Gastrocnemius medialis (tissue), 4 donors: ENCODE results near the gene CENPX. TPM values are rescaled to one million over a fixed set of nuclear protein-coding genes. Genes with fewer than 3 reads are reported as not detected.

ENCODE experiments used
- ATAC-seq, 2 donors: fragments of 150-250 bp; one replicate each; pipeline ENCODE4 v1.9.1; 2016
- DNase-seq, 2 donors: peaks; one replicate each; pipeline ENCODE4 v3.0.0-alpha.2; 2019
- H3K27ac ChIP-seq, 4 donors: fragments of 200-600 bp; sonication (generic); 1 replicate in 1 of 4; 2 replicates in 3 of 4; pipeline ENCODE4 v1.5.1; 2016 to 2018; ENCODE audit warnings: mild to moderate bottlenecking in 2 of 4, moderate library complexity in 1 of 4
- H3K27me3 ChIP-seq, 3 donors: fragments of 200-600 bp; sonication (generic) in 2 of 3; 1 replicate in 1 of 3; 2 replicates in 2 of 3; pipeline versions ENCODE4 v1.5.1 to v1.6.0; 2016 to 2019; ENCODE audit warnings: mild to moderate bottlenecking in 1 of 3, moderate library complexity in 1 of 3
- H3K36me3 ChIP-seq, 2 donors: fragments of 200-600 bp; sonication (generic) in 1 of 2; one replicate each; pipeline ENCODE4 v1.5.1; 2017 to 2018
- H3K4me1 ChIP-seq, 2 donors: fragments of 200-600 bp; sonication (generic) in 1 of 2; one replicate each; pipeline ENCODE4 v1.5.1; 2016 to 2017; ENCODE audit warnings: mild to moderate bottlenecking in 2 of 2
- H3K4me3 ChIP-seq, 4 donors: fragments of 200-600 bp; sonication (generic) in 3 of 4; 1 replicate in 1 of 4; 2 replicates in 3 of 4; pipeline ENCODE4 v1.5.1; 2016 to 2019; ENCODE audit warnings: mild to moderate bottlenecking in 2 of 4
- H3K9me3 ChIP-seq, 3 donors: fragments of 200-600 bp; sonication (generic) in 2 of 3; 1 replicate in 1 of 3; 2 replicates in 2 of 3; pipeline ENCODE4 v1.5.1; 2016 to 2019
- CTCF ChIP-seq, 5 experiments: fragments of 450-650 bp in 3 of 5; fragments of 200-600 bp in 2 of 5; sonication (generic) in 2 of 5; IDR thresholded peaks in 4 of 5; conservative IDR thresholded peaks in 1 of 5; 1 replicate in 4 of 5; 2 replicates in 1 of 5; pipeline ENCODE4 v1.5.1; 2016 to 2019; ENCODE audit warnings: antibody characterized with exemption in 5 of 5, mild to moderate bottlenecking in 3 of 5, moderate library complexity in 3 of 5
- POLR2A ChIP-seq, 2 donors: fragments of 450-650 bp; IDR thresholded peaks; one replicate each; pipeline ENCODE4 v1.6.1; 2017; ENCODE audit warnings: antibody characterized with exemption in 2 of 2, mild to moderate bottlenecking in 2 of 2, moderate library complexity in 2 of 2
- in situ Hi-C, 4 donors: fragments of 200-750 bp; cut with MboI; loops; one replicate each; pipeline versions ENCODE4 v1.15.0 to v1.8.0; 2017; ENCODE audit warnings: low sequenced_read_pairs in 4 of 4
- intact Hi-C: fragments of 100-400 bp; cut with DNase I; formaldehyde crosslinking; loops from one replicate; pipeline ENCODE4 v1.15.1; 2023; ENCODE audit warnings: low total_unique reads
- total RNA-seq, 4 donors: library from RNA; depleted of rRNA; stranded (reverse); fragments of >200 nt; gene quantifications; one replicate each; pipeline versions ENCODE4 v1.1.0 to v1.2.3, GENCODE V29; 2016

Gene CENPX
- total RNA-seq = 10 to 100 TPM; 41.2 to 62.7 (median 57.0) TPM

DNA sequence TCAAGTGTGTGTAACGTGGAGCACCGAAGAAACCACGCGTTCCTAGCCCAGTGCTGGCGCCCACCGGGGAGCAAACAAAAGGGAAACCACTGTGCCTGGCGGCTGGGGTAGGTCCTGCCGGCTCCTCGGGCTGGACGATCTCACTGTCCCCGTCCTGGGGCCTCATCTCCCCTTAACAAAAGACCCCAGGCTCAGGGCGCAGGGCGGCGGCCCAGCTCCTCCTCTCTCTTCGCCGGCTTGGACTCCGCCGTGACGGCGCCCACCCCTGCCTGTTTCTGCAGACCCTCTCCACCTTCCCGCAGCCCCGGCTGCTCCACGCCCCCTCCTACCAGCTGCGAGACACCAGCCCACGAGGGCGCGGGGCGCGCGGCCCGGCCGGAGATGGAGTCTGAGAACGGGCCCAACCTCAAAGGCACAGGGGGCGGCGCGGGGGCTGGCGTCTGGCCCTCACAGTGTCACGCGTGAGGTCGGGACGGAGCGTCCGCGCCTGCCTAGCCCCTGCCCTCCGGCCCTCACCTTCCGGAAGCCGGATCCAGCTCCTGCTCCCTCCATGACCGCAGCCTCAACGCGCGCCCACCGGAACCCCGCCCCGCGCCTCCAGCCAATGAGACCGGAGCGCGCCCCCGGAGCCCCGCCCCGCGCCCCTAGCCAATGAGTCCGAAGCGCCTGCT lies at the start of gene CENPX:
CENPX (minus strand) TSS at position 569 of the 671 bp plus-strand sequence; CDS start at position 552, 17 bp downstream.
- no peak for DNase-seq
- peak within 1 kb of the TSS; percentile 89 to 92 (median 92) for H3K4me3 ChIP-seq
- no peak for ATAC-seq
- in situ Hi-C loops = loop anchor here in 1 of 4 donors (5.0 kb wide), 1 partner anchor 60 kb away; the partner anchor contains the start of gene NOTUM
- peaks cover 25 to 60% of the 10 kb centered on the region in 2 donors for H3K4me1 ChIP-seq
- TF ChIP-seq POLR2A (IDR thresholded peaks at IDR 0.05) (peak; percentile 55 to 82), CTCF (IDR thresholded peaks at IDR 0.05 in 4 of 5, conservative IDR thresholded peaks at IDR 0.05 in 1 of 5) (no peak)
- H3K27me3 ChIP-seq = no peaks in the 10 kb centered on the region
- no peaks in the 10 kb centered on the region for H3K36me3 ChIP-seq
- H3K9me3 ChIP-seq = no peaks in the 10 kb centered on the region
- intact Hi-C loops = no loop called here
- peak within 1 kb of the TSS; percentile 78 to 86 (median 79) for H3K27ac ChIP-seq

- ATAC-seq = no peak
These were observed 47.9 kb upstream of the CENPX start for GRCh38 chr17:82070611-82071010.

DNA sequence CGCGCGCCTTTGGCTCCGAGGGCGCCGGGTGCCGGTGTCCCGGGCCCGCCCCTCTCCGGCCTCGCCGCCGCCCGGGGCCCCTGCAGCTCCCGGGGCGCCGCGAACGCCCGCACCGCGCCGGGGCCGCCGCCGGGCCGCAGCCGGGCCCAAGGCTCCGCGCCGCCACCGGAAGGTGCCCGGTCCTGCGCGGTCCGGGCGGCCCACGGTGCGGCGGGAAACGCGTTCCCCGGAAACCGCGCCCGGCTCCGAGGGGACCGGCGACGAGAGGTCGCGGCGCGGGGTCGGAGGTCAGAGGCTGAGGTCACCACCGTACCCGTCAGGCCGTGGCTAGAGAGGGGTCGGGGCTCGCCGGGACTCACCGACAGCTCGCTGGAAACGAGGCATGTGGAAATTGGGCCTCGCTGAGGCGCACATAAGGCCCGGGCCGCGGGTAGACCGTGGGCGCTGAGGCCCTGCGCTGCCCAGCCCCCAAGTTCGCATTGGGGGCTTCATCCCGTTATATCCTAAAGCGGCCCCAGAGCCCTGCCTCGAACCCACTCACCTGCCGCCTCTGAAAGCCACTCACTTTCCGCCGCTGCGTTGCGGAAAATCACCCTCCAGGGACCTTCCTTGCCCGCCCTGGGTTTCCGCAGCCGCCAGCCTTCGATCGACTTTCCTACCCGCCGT lies 43.1 kb upstream of the CENPX start, which contains the start of gene DUS1L:
DUS1L (minus strand) TSS at position 167 of the 666 bp plus-strand sequence. CDS start 745 bp downstream, outside the sequence.
- intact Hi-C loops = no loop called here
- H3K27ac ChIP-seq = peak within 1 kb of the TSS; percentile 80 to 93 (median 88)
- no peaks in the 10 kb centered on the region for H3K27me3 ChIP-seq
- TF ChIP-seq CTCF (IDR thresholded peaks at IDR 0.05 in 4 of 5, conservative IDR thresholded peaks at IDR 0.05 in 1 of 5) = peak in 1 of 5 experiments; percentile 27
- peak in 1 of 2 donors; percentile 65 for TF ChIP-seq POLR2A (IDR thresholded peaks at IDR 0.05)
- ATAC-seq (peak; percentile 85 to 94), DNase-seq (peak; percentile 31 to 54)
- peaks cover 0 to 24% of the 10 kb centered on the region in 2 donors for H3K36me3 ChIP-seq
- H3K4me1 ChIP-seq = peaks cover 13 to 27% of the 10 kb centered on the region in 2 donors
- in situ Hi-C loops = no loop called here
- H3K4me3 ChIP-seq = peak within 1 kb of the TSS; percentile 87 to 96 (median 90)
- H3K9me3 ChIP-seq = no peaks in the 10 kb centered on the region

More at GRCh38 chr17:82070611-82071010, 47.9 kb upstream of the CENPX start:
- in situ Hi-C loops = no loop called here
- intact Hi-C loops = loop anchor here (10.0 kb wide), 1 partner anchor 66 kb away; no protein-coding TSS in a partner anchor
- Histone ChIP-seq H3K27me3 (no peaks in the 10 kb centered on the region), H3K9me3 (no peaks in the 10 kb centered on the region), H3K27ac (no peak overlapping the region), H3K36me3 (no peaks in the 10 kb centered on the region), H3K4me3 (no peak overlapping the region), H3K4me1 (peaks cover 0 to 9% of the 10 kb centered on the region in 2 donors)
- no peak for DNase-seq
- TF ChIP-seq CTCF (IDR thresholded peaks at IDR 0.05 in 4 of 5, conservative IDR thresholded peaks at IDR 0.05 in 1 of 5) (no peak), POLR2A (IDR thresholded peaks at IDR 0.05) (no peak)

- H3K9me3 ChIP-seq = no peaks in the 10 kb centered on the region
- DNase-seq (no peak), ATAC-seq (peak; percentile 15 to 51)
- H3K4me1 ChIP-seq = peaks cover 13 to 27% of the 10 kb centered on the region in 2 donors
- no peaks in the 10 kb centered on the region for H3K27me3 ChIP-seq
- no peak for TF ChIP-seq POLR2A (IDR thresholded peaks at IDR 0.05)
- TF ChIP-seq CTCF (IDR thresholded peaks at IDR 0.05 in 4 of 5, conservative IDR thresholded peaks at IDR 0.05 in 1 of 5) = no peak
- H3K36me3 ChIP-seq = peaks cover 0 to 30% of the 10 kb centered on the region in 2 donors
- peak overlapping the region; percentile 80 to 93 (median 84) for H3K27ac ChIP-seq
- in situ Hi-C loops (no loop called here), intact Hi-C loops (no loop called here)
- H3K4me3 ChIP-seq = peak overlapping the region; percentile 87 to 96 (median 90)
These were observed 42.5 kb upstream of the CENPX start for GRCh38 chr17:82065193-82065637.
